Activated CD4-positive, alpha-beta T cell treated with anti-CD3 and anti-CD28 coated beads for 24 hours (primary cell): ENCODE measurements around the gene CXCR2.
"Not testable (repeated sequence)": the region's sequence is repeated elsewhere in the genome, so short reads cannot be mapped to it uniquely, and the experiment has no call there.

Experiments
- DNase-seq, 2 donors: peaks; one replicate each; pipeline ENCODE4 v3.0.0-alpha.2; 2020; ENCODE audit warnings: low read depth in 2 of 2

The CXCR2 gene

DNA sequence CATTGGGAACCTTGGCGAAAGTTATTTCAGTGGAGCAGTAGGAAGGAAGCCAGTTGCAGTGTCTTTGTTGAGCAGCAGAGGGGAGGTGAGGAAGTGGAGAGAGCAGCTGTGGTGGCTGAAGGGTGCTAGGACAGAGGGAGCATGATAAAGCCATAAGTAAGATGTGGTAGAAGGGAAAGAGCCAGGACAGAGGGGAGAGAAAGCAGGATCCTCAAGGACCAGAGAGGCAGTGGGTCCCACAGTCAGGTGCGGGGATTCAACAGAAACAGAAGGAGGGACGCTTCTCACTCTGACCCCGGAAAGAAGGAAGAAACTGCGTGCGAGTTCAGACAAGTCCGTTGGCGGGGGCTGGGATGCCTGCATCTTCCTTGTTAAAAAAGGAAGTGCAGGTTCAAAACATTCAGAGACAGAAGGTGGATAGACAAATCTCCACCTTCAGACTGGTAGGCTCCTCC, at the start of gene CXCR2:
Gene CXCR2, plus strand, starts transcription at position 403 of the 455 bp plus-strand sequence. CDS start 8,774 bp downstream, outside the sequence.
- DNase-seq: no peak

DNA sequence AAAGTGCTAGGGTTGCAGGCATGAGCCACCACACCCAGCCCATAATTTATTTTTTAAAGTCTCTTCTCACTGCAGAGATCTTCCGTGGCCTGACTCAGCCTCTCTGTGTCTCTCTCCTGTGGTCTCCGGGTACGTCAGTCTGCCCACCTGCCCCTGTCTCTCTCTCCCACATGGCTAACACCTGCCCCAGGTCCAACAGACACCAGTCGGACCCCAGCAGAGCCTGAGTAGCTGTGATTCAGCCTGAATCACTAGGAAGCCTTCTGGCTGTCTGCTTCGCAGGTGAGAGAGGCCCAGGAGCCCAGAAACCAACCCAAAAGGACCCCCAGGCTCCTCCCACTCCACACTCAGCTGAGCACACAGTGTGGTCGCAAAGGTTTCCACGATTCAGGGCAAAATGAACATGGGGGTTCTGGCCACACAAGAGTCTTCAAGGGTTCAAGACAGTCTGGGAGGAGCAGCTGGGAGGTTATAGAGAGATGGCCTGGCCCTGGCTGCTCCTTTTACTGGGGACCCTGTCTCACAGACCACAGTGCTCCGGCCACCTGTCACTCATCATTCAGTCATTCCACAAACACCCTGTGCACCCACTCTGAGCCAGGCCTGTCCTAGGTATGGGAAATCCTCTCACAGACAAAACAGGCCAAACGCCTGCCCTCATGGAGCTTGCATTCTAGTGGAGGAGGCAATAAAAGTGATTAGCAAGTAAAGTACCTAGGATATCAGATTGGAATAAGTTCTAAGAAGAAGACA, 48.2 kb upstream of the CXCR2 start:
- no peak for DNase-seq

DNA sequence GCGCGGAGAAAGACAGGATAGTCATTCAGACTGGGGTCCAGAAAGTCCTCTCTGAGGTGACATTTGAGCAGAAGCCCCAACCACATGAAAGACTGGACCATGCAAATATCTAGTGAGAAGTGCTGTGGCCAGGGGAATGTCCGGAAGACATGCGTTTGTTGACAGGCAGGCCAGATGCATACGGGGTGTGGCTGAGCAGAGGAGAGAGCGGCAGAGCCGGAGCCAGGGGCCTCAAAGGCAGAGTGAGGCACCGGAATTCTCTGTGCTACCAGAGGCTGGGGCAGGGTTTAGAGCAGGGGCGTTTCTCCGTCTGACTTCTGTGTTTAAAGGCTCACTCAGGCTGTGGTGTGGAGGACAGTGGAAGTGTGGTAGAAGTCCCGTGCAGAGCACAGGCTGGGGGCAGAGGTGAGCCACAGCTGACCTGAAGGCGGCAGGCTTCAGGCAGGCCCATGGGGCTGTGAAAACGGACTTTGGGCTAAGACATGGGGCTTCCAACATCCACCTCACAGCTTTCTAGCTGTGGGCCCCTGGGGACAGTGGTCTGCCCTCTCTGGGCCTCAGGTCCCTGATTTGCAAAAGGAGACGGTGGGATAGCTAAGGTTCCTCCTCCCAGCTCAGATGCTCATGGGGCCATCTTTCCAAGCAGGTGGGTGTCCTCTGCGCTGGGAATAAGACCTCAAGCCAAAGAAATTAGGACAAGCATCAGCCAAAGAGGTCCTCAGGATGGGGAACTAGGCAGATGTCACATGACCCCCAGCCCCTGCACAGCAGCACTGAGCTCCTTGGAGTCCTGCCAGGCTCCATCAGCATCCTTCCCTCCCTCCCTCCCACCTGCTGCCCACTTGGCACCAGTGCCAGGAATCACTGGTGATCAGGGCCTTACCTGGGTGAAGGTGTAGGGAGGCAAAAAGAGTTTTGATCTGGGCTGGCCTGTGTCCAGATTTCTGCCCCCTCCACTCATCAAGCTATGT, 45.6 kb upstream of the CXCR2 start:
- no peak for DNase-seq

DNA sequence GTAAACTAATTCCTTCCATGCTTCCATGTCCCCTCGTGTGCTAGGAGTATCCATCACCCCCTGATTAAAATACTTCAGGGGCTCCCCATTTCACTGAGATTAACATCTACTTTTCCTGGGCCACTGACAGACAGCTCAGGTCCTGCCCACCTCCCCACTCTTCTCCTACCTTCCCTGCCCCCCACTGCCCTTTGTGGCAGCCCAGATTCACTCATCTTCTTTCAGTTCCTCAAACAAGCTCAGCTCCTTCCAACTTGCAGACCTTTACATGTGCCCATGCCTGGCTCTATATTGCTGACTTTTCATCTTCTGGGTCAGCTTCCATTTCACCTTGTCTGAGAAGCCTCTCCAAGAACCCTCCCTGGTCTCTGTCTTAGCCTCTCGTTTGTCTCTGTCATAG, 44.8 kb upstream of the CXCR2 start:
- DNase-seq: no peak

DNA sequence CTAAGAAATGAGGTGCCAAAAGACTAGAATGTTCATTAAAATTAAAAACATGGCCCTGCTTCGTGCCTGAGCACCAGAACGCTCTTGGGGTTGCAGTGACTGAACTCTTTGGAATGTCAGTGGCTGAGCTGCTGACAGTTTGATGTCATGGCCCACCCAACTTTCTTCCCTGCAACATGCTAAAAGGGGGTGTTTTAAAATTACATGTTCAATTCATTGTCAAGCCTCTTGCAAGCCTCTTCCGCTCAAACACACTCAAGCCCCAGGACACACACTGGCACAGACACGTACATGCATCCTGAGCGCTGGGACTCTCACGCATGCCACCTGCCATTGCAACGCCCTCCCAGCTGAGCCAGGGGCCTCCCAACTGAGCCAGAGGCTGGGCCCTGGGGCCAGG, 44.1 kb upstream of the CXCR2 start:
- no peak for DNase-seq

DNA sequence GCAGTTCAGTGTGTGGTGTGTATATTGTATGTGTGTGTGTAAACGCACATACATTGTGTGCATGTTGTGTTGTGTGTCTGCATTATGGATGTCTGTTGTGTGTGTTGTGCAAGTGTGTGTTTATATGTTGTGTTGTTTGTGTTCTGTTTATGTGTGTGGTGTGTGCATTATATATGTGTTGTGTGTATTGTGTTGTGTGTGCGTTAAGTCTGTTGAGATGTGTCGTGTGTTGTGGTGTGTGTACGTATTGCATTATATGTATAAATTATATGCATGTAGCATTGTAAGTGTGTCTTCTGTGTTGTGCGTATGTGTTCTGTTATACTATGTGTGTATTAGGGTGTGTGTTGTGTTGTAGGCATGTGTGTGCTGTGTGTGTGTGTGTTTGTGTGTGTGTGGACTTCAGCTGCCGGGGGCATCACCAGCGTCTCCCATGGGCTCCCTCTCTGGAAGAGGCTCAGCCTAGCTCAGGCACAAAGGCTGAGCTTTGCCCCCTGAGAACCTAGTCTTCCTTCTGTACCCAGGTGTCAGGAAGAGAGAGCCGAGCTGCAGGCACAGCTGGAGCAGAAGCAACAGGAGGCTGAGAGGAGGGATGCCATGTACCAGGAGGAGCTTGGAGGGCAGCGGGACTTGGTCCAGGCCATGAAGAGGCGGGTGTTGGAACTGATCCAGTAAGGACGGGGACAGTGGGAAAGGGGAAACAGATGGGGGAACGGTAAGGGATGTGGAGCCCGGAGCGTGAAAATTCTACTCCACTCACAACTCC, 43.1 kb upstream of the CXCR2 start:
- DNase-seq: no peak

- DNase-seq: no peak
Observed at GRCh38 chr2:218083352-218083676, 42.5 kb upstream of the CXCR2 start.

- DNase-seq: no peak
Observed at GRCh38 chr2:218086478-218086877, 39.4 kb upstream of the CXCR2 start.

- DNase-seq: no peak
Observed at GRCh38 chr2:218089259-218089658, 36.6 kb upstream of the CXCR2 start.

DNA sequence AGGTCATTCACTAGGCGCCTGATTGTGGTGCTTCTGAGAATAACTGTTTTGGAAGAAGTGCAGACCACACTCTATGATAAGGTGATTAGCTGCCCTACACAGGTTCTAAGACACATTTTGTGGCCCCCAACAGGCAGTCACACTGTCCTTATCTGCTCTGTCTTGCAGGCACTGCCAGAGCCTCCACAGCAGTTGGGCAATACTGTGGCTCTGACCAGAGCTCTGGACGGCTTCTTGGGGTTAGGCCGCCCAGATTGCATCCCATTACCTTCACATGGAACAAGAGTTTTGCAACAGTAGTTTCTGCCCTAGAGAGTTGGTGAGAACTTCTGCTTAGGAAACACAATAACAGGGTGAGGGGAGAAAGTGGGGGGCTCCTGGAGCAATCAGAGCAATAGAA, 34.1 kb upstream of the CXCR2 start:
- DNase-seq: no peak

- DNase-seq: no peak
Observed at GRCh38 chr2:218093879-218094278, 31.9 kb upstream of the CXCR2 start.

- DNase-seq: no peak
Observed at GRCh38 chr2:218095853-218096252, 30.0 kb upstream of the CXCR2 start.

DNA sequence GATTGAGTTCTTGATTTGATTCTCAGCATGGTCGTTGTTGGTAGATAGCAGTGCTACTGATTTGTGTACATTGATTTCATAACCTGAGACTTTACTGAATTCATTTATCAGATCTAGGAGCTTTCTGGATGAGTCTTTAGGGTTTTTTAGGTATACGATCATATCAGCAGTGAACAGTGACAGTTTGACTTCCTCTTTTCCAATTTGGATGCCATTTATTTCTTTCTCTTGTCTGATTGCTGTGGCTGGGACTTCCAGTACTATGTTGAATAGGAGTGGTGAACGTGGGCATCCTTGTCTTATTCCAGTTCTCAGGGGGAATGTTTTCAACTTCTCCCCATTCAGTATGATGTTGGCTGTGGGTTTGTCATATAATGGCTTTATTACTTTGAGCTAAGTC, 27.9 kb upstream of the CXCR2 start:
- no peak for DNase-seq

DNA sequence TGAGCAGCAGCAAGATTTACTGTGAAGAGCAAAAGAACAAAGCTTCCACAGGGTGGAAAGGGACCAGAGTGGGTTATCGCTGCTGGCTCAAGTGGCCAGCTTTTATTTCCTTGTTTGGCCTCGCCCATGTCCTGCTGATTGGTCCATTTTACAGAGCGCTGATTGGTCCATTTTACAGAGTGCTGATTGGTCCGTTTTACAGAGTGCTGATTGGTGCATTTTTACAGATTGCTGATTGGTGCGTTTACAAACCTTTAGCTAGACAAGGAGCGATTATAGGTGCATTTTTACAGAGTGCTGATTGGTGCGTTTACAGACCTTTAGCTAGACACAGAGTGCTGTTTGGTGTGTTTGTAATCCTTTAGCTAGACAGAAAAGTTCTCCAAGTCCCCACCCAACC, 17.0 kb upstream of the CXCR2 start:
- not testable (repeated sequence) for DNase-seq

GRCh38 chr2:218121789-218122188, 4.0 kb upstream of the CXCR2 start:
- not testable (repeated sequence) for DNase-seq

DNA sequence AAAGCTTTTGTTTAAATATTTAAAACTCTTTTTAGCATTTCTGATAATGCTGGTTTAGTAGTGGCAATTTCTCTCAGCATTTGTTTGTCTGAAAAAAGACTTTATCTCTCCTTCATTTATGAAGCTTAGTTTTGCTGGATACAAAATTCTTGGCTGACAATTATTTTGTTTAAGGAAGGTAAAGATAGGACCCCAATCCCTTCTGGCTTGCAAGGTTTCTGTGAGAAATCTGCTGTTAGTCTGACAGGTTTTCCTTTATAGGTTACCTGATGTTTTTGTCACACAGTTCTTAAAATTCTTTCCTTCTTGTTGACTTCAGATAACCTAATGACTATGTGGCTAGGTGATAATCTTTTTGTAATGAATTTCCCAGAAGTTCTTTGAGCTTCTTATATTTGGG, 3.5 kb upstream of the CXCR2 start:
- DNase-seq: not testable (repeated sequence)

- no peak for DNase-seq
Observed at GRCh38 chr2:218123986-218124385, 1.8 kb upstream of the CXCR2 start.

- no peak for DNase-seq
Observed at GRCh38 chr2:218125095-218125494, 733 bp upstream of the CXCR2 start.

DNA sequence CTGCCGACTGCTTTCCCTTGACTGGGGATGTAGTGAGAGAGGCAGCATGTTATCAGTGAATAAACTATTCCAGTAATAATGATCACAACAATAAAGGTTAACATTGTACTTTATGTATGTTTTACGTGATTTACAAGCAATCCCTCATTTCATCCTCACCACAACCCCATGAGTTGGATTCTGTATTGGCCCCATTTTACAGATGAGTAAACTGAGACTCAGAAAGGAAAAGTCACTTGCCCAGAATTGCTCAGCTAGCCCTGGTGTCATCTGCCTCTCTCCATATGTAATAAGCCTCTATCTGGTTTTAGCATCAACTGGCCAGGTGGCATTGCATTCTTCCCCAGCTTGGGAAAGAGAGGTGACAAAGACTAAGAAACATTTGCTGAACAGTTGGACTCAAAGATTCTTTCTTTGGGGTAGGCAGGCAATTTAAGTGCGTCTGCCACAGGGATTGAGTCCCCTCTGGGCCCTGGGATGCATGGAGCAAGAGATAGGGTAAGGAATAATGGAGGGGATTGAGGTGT, 2.2 kb downstream of the CXCR2 start:
- DNase-seq: no peak

GRCh38 chr2:218128781-218129457, 3.1 kb downstream of the CXCR2 start:
- DNase-seq: no peak

DNA sequence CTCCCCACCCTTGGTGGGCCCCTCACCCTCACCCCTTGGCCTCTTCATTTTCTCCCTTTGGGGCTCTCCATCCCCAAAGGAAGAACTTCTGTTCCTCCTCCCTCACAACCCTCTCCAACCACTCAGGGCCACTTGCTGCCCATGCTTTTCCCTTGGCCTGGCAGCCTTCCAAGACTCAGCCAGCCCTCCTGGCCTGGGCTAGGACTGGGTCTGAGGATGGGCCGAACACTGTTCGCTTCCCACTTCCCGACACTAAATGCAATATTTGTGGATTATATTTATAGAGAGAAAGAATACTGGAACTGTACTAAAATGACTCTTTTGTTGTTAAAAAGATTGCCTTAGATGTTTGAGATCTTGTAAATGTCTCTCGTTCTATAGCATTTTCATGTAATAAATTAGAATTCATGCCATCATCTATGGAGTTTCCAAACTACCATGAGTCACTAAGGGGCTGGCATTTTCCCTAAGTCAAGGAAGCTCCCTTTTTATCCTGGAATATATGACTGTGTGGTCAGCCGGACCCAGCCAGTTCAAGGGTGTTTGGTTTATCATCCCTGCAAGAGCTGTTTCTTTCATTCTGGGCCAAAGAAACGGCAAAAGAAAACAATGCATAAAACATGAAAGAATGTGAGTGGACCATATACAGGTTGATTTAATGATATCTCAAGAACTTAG, 3.8 kb downstream of the CXCR2 start:
- DNase-seq: no peak
